ENCODE data around the gene CBX8.

DNA sequence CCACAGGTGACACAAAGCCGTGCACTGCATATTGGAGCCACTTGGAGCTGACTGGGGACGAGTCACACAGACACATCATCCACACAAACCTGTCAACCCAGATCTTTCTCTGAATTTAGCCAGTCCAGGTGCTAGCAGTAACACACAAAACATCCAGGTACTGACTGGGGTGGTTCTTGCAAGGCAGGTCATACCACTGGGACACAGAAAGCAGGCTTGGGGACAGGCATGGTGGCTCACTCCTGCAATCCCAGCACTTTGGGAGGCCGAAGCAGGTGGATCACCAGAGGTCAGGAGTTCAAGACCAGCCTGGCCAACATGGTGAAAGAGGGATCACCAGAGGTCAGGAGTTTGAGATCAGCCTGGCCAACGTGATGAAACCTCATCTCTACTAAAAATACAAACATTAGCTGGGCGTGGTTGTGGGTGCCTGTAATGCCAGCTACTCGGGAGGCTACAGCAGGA is 51.2 kb downstream of the CBX8 start:
- TF ChIP-seq, protein P1, sequence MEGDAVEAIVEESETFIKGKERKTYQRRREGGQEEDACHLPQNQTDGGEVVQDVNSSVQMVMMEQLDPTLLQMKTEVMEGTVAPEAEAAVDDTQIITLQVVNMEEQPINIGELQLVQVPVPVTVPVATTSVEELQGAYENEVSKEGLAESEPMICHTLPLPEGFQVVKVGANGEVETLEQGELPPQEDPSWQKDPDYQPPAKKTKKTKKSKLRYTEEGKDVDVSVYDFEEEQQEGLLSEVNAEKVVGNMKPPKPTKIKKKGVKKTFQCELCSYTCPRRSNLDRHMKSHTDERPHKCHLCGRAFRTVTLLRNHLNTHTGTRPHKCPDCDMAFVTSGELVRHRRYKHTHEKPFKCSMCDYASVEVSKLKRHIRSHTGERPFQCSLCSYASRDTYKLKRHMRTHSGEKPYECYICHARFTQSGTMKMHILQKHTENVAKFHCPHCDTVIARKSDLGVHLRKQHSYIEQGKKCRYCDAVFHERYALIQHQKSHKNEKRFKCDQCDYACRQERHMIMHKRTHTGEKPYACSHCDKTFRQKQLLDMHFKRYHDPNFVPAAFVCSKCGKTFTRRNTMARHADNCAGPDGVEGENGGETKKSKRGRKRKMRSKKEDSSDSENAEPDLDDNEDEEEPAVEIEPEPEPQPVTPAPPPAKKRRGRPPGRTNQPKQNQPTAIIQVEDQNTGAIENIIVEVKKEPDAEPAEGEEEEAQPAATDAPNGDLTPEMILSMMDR (conservative IDR thresholded peaks at IDR 0.05; ENCODE audit: low read depth, low read length), result no peak
- TF ChIP-seq EZH2phosphoT487 (IDR thresholded peaks at IDR 0.05; ENCODE audit: borderline replicate concordance, low read length) (no peak), EZH2 (IDR thresholded peaks at IDR 0.05; ENCODE audit: low read length, unreplicated experiment) (no peak)
